Gastrocnemius medialis (tissue), 4 donors: ENCODE results near the gene HIVEP2.

Source experiments
- CTCF ChIP-seq, 5 experiments: fragments of 450-650 bp in 3 of 5; fragments of 200-600 bp in 2 of 5; sonication (generic) in 2 of 5; IDR thresholded peaks in 4 of 5; conservative IDR thresholded peaks in 1 of 5; 1 replicate in 4 of 5; 2 replicates in 1 of 5; pipeline ENCODE4 v1.5.1; 2016 to 2019; ENCODE audit warnings: antibody characterized with exemption in 5 of 5, mild to moderate bottlenecking in 3 of 5, moderate library complexity in 3 of 5
- POLR2A ChIP-seq, 2 donors: fragments of 450-650 bp; IDR thresholded peaks; one replicate each; pipeline ENCODE4 v1.6.1; 2017; ENCODE audit warnings: antibody characterized with exemption in 2 of 2, mild to moderate bottlenecking in 2 of 2, moderate library complexity in 2 of 2

- TF ChIP-seq CTCF (IDR thresholded peaks at IDR 0.05 in 4 of 5, conservative IDR thresholded peaks at IDR 0.05 in 1 of 5), result no peak
- no peak for TF ChIP-seq POLR2A (IDR thresholded peaks at IDR 0.05)
These were observed 10.9 kb downstream of the HIVEP2 start for GRCh38 chr6:142934106-142934505.
